Tibial nerve (tissue), 4 donors: Measurements from ENCODE around the gene ATP6V0E1. TPM values are rescaled to one million over a fixed set of nuclear protein-coding genes. Genes with fewer than 3 reads are reported as not detected.

ENCODE experiments used
- DNase-seq, 2 donors: peaks; one replicate each; pipeline ENCODE4 v3.0.0-alpha.2; 2019; ENCODE audit warnings: low spot score in 2 of 2
- H3K27ac ChIP-seq, 4 donors: fragments of 200-600 bp; sonication (generic) in 3 of 4; one replicate each; pipeline ENCODE4 v1.5.1; 2017 to 2019; ENCODE audit warnings: mild to moderate bottlenecking in 1 of 4
- H3K27me3 ChIP-seq, 2 donors: fragments of 200-600 bp; sonication (generic) in 1 of 2; one replicate each; pipeline versions ENCODE4 v1.5.1 to v1.6.0; 2017 to 2019
- H3K36me3 ChIP-seq, 3 donors: fragments of 200-600 bp; sonication (generic); one replicate each; pipeline ENCODE4 v1.5.1; 2018 to 2019
- H3K4me1 ChIP-seq, 4 donors: fragments of 200-600 bp; sonication (generic) in 3 of 4; one replicate each; pipeline ENCODE4 v1.5.1; 2017 to 2019
- H3K4me3 ChIP-seq, 4 donors: fragments of 200-600 bp; sonication (generic) in 3 of 4; one replicate each; pipeline ENCODE4 v1.5.1; 2017 to 2019; ENCODE audit warnings: mild to moderate bottlenecking in 1 of 4, moderate library complexity in 1 of 4
- H3K9me3 ChIP-seq, 4 donors: fragments of 200-600 bp; sonication (generic) in 3 of 4; one replicate each; pipeline ENCODE4 v1.5.1; 2017 to 2019
- EP300 ChIP-seq, 2 donors: sonication (generic); formaldehyde crosslinking; IDR thresholded peaks; one replicate each; pipeline ENCODE4 v1.6.1; 2017; ENCODE audit warnings: antibody characterized with exemption in 2 of 2, mild to moderate bottlenecking in 1 of 2
- POLR2A ChIP-seq, 2 donors: fragments of 450-650 bp; IDR thresholded peaks; one replicate each; pipeline ENCODE4 v1.6.1; 2017; ENCODE audit warnings: antibody characterized with exemption in 2 of 2, mild to moderate bottlenecking in 2 of 2, moderate library complexity in 2 of 2
- WGBS, 2 donors: methylation state at CpG; one replicate each; pipeline ENCODE4 v1.1.5; 2018; 5-methylcytosine and 5-hydroxymethylcytosine counted together
- total RNA-seq, 4 donors: library from RNA; depleted of rRNA; stranded (reverse); fragments of >200 nt; gene quantifications; one replicate each; pipeline ENCODE4 v1.1.0, GENCODE V29; 2016
- TF ChIP-seq, protein P1 (sequence below), 5 experiments: fragments of 200-600 bp in 3 of 5; fragments of 450-650 bp in 2 of 5; sonication (generic) in 3 of 5; IDR thresholded peaks; one replicate each; pipeline ENCODE4 v1.5.1; 2016 to 2019; ENCODE audit warnings: antibody characterized with exemption in 5 of 5, mild to moderate bottlenecking in 3 of 5, moderate library complexity in 2 of 5

ATP6V0E1 gene
- total RNA-seq, 4 donors from 2014 or later: 88.8 to 121 (median 92.0) TPM

DNA sequence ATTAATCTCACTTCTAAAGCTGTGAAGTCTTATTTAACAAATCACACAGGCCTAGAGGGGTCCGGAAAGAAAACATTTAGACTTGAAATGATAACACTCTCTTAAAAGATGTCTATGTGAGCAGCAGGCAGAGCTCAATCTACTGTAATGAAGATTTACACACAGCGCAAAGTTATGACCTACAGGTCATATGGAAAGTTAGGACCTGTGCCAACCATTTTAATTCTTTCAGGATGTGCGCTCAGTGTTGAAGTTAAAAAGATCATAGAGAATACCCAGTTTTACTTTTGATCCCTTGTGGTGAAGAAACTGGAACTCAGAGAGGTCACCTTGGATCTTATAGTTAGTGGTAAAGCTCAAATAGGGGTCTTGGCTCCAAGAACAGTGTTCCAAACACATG, 69.5 kb downstream of the ATP6V0E1 start:
- WGBS, 2 donors: 57 to 73% methylated on average over 3 of the region's 3 CpGs

DNA sequence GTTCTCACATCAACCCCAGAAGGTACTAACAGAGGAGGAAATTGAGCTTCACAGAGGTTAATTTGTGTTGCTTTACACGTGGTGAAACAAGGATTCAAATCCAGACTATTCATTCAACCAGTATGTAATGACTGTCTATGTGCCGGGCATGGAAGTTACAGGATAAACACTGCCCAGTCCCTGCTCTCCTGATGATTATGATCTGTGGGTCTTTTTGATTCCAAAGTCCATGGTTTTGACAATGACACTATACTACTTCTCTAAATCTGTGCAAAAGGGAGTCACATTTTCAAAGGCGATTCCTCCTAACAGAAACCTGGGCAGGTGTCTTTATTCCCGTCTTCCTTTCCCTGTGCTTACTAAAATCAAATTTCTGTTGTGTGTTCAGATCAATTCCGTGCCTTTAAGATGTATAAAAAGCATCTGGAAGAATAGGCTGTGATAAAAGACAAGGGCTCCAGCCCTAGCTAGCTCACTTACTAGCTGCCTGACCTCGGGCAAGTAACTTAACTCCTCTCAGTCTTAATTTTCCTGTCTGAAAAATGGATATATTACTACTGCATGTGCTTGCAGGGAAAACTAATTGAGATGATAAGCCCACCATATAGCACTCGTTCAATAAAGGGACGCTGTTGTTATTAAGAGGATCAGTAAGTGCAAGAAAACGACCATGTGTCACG, 71.6 kb downstream of the ATP6V0E1 start:
- peak overlapping the region in 3 of 4 donors; percentile 71 to 97 (median 82) for H3K4me3 ChIP-seq
- H3K27ac ChIP-seq: peak overlapping the region in 2 of 4 donors; percentile 26 to 100
- no peak for DNase-seq
- TF ChIP-seq EP300 (IDR thresholded peaks at IDR 0.05): no peak
- TF ChIP-seq, protein P1, sequence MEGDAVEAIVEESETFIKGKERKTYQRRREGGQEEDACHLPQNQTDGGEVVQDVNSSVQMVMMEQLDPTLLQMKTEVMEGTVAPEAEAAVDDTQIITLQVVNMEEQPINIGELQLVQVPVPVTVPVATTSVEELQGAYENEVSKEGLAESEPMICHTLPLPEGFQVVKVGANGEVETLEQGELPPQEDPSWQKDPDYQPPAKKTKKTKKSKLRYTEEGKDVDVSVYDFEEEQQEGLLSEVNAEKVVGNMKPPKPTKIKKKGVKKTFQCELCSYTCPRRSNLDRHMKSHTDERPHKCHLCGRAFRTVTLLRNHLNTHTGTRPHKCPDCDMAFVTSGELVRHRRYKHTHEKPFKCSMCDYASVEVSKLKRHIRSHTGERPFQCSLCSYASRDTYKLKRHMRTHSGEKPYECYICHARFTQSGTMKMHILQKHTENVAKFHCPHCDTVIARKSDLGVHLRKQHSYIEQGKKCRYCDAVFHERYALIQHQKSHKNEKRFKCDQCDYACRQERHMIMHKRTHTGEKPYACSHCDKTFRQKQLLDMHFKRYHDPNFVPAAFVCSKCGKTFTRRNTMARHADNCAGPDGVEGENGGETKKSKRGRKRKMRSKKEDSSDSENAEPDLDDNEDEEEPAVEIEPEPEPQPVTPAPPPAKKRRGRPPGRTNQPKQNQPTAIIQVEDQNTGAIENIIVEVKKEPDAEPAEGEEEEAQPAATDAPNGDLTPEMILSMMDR (IDR thresholded peaks at IDR 0.05): no peak
- no peak for TF ChIP-seq POLR2A (IDR thresholded peaks at IDR 0.05)
- H3K36me3 ChIP-seq: no peaks in the 10 kb centered on the region
- 25 to 27% methylated on average over 10 of the region's 10 CpGs for WGBS, 2 donors
- H3K9me3 ChIP-seq: no peaks in the 10 kb centered on the region
- H3K27me3 ChIP-seq: no peaks in the 10 kb centered on the region
- peaks cover 0 to 32% (median 15%) of the 10 kb centered on the region in 4 donors for H3K4me1 ChIP-seq

More for the DNA sequence above, 69.5 kb downstream of the ATP6V0E1 start:
- TF ChIP-seq, protein P1 (IDR thresholded peaks at IDR 0.05): no peak
- TF ChIP-seq EP300 (IDR thresholded peaks at IDR 0.05): no peak
- TF ChIP-seq POLR2A (IDR thresholded peaks at IDR 0.05): no peak
- no peak overlapping the region for H3K27ac ChIP-seq
- H3K27me3 ChIP-seq: no peaks in the 10 kb centered on the region
- no peaks in the 10 kb centered on the region for H3K36me3 ChIP-seq
- H3K9me3 ChIP-seq: no peaks in the 10 kb centered on the region
- H3K4me3 ChIP-seq: no peak overlapping the region
- H3K4me1 ChIP-seq: peaks cover 0 to 13% (median 11%) of the 10 kb centered on the region in 4 donors
- no peak for DNase-seq

DNA sequence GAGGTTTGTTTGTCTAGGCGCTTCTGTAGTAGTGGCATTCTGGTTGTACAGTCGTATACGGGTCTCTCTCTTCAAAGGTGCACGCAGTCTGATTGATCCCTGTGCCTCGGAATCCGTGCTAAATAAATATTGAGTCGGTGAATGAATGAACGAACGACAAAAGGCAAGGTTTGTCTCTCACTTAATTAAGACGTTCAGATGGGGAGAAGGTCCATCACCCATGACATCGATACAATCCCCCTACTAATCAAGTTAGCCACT, 72.1 kb downstream of the ATP6V0E1 start:
- WGBS, 2 donors: 1 to 2% methylated on average over 11 of the region's 11 CpGs
- TF ChIP-seq POLR2A (IDR thresholded peaks at IDR 0.05) (no peak), EP300 (IDR thresholded peaks at IDR 0.05) (no peak)
- TF ChIP-seq, protein P1 (IDR thresholded peaks at IDR 0.05): no peak
- Histone ChIP-seq H3K9me3 (no peaks in the 10 kb centered on the region), H3K4me3 (peak overlapping the region; percentile 71 to 99 (median 90)), H3K27ac (peak overlapping the region; percentile 26 to 100 (median 100)), H3K27me3 (no peaks in the 10 kb centered on the region), H3K4me1 (peaks cover 0 to 36% (median 15%) of the 10 kb centered on the region in 4 donors), H3K36me3 (no peaks in the 10 kb centered on the region)
- no peak for DNase-seq

DNA sequence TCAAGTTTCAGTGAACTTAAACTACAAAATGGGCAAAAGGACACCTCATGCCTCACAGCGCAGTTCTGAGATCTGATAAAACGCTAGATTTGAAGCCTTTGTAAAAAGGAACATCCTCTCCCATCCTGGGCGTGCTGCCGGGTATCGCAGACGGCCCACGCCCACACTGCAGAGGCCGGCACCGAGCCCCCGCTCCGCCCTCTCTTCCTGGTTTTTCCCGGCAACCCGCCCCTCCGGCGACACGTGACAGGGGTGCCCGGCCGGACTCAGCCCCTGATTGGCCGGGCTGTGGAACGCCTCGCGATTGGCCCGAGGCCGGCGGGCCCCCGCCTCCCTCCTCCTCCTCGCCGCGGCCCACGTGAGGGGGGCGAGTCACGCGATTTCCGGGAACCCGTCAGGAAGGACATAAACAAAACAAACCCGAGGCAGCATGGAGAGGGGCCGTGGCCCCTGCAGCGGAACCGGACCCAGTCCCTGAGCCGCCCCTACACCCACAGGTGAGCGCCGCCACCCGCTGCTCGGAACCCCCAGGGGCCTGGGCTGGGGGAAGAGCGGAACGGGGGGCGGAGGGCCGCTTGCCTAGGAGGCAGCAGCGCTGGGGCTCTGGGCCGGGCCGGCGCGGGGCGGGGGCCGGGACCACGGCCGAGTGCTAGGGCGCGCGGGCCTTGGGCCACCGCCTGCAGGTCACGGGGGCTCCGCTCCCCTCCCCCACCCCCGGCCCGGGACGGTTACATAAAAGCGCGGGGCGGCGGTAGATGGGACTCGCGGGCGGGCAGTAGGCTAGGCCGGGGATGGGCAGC, 72.6 kb downstream of the ATP6V0E1 start, which contains the start of gene CREBRF:
CREBRF (plus strand) TSS at position 370 of the 800 bp plus-strand sequence. CDS start 24,424 bp downstream, outside the sequence.
- TF ChIP-seq, protein P1 (IDR thresholded peaks at IDR 0.05): peak in 1 of 5 experiments; percentile 32
- peak; percentile 97 to 99 for TF ChIP-seq EP300 (IDR thresholded peaks at IDR 0.05)
- peak; percentile 68 to 77 for TF ChIP-seq POLR2A (IDR thresholded peaks at IDR 0.05)
- no peaks in the 10 kb centered on the region for H3K9me3 ChIP-seq
- no peaks in the 10 kb centered on the region for H3K36me3 ChIP-seq
- peak; percentile 93 to 95 for DNase-seq
- 1% methylated on average over 36 to 37 of the region's 74 CpGs for WGBS, 2 donors
- peak within 1 kb of the TSS; percentile 99 to 100 (median 100) for H3K27ac ChIP-seq
- H3K4me1 ChIP-seq: peaks cover 0 to 40% (median 15%) of the 10 kb centered on the region in 4 donors
- H3K27me3 ChIP-seq: no peaks in the 10 kb centered on the region
- H3K4me3 ChIP-seq: peak within 1 kb of the TSS; percentile 71 to 99 (median 90)

DNA sequence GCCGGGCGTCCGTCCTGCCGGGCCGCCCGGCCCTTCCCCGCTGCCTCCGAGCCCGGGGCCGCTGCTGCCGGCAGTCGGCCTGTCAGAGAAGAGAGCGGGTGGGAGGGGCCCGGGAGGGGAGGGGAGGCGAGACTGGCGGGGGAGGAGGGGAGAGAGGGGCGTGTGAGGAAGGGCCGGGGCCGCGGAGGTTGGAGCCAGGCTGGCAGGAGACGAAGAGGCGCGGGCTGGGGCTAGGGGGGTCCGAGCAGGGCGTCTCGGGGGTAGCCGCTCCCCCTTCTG, 73.2 kb downstream of the ATP6V0E1 start:
- Histone ChIP-seq H3K27ac (peak overlapping the region; percentile 99 to 100 (median 100)), H3K4me3 (peak overlapping the region; percentile 71 to 99 (median 90)), H3K27me3 (no peaks in the 10 kb centered on the region), H3K9me3 (no peaks in the 10 kb centered on the region), H3K36me3 (no peaks in the 10 kb centered on the region), H3K4me1 (peaks cover 0 to 46% (median 15%) of the 10 kb centered on the region in 4 donors)
- 1 to 3% methylated on average over 12 to 14 of the region's 27 CpGs for WGBS, 2 donors
- no peak for DNase-seq
- TF ChIP-seq POLR2A (IDR thresholded peaks at IDR 0.05): no peak
- TF ChIP-seq, protein P1 (IDR thresholded peaks at IDR 0.05): no peak
- no peak for TF ChIP-seq EP300 (IDR thresholded peaks at IDR 0.05)
